GM13977 (cell line): ENCODE results near the gene LANCL2.
"Not testable (repeated sequence)": the region's sequence is repeated elsewhere in the genome, so short reads cannot be mapped to it uniquely, and the experiment has no call there.

ENCODE experiments used
- DNase-seq: peaks from one replicate; pipeline ENCODE4 v3.0.0; 2012; ENCODE audit warnings: low spot score
- in situ Hi-C: fragments of 300-500 bp; cut with MboI; formaldehyde crosslinking; loops from one replicate; pipeline ENCODE4 v1.12.0; 2022; ENCODE audit warnings: low sequenced_read_pairs, low pct_unique_long_range_greater_than_20kb, mixed read lengths, inconsistent platforms; ENCODE audit not compliant: unreplicated experiment
- TF ChIP-seq, protein P1 (sequence below): IDR thresholded peaks from 2 replicates; pipeline ENCODE4 v1.5.1; 2012; ENCODE audit warnings: mild to moderate bottlenecking, control low read depth; ENCODE audit not compliant: insufficient read depth; ENCODE audit errors: extremely low read depth, missing control alignments

The LANCL2 gene

DNA sequence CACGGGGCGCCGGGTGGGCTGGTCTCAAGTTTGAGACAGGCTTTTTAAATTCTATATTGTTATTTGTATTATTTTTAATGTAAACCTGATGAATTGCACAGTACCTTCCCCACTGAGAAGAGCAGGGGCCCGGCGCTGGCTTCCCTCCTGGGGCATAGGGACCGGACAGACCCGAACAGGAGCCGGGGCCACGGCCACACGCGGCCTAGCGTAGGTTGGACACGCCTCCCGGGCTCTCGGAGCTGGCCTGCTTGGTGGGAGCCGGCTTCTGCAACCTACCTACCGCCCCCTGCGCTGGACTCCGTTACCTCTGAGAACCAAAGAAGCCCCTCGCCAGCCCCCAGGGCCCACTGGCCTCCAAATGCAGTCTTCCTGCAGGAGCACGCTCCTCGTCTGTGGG is 19.8 kb upstream of the LANCL2 start:
- in situ Hi-C loops, result no loop called here
- TF ChIP-seq, protein P1, sequence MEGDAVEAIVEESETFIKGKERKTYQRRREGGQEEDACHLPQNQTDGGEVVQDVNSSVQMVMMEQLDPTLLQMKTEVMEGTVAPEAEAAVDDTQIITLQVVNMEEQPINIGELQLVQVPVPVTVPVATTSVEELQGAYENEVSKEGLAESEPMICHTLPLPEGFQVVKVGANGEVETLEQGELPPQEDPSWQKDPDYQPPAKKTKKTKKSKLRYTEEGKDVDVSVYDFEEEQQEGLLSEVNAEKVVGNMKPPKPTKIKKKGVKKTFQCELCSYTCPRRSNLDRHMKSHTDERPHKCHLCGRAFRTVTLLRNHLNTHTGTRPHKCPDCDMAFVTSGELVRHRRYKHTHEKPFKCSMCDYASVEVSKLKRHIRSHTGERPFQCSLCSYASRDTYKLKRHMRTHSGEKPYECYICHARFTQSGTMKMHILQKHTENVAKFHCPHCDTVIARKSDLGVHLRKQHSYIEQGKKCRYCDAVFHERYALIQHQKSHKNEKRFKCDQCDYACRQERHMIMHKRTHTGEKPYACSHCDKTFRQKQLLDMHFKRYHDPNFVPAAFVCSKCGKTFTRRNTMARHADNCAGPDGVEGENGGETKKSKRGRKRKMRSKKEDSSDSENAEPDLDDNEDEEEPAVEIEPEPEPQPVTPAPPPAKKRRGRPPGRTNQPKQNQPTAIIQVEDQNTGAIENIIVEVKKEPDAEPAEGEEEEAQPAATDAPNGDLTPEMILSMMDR, result no peak
- no peak for DNase-seq

DNA sequence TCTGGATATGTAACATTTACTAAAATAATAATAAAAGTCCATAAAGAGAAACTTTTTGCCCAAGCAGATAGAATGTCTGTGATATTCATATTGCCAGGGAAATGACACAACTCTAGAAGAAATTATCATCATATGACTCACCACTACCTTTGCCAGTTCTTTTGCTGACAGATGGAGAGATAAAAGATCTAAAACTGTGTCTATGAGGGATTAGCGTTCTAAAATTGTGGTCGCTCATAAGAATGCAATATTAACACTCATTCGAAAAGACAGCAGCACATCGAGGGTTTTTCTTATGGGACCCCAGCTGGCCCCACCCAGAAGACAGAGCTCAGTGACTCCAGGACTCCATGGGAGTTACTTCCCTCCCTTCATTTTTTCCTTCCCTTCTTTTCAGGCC is 16.6 kb upstream of the LANCL2 start:
- DNase-seq, result no peak
- TF ChIP-seq, protein P1, result no peak
- in situ Hi-C loops, result no loop called here

DNA sequence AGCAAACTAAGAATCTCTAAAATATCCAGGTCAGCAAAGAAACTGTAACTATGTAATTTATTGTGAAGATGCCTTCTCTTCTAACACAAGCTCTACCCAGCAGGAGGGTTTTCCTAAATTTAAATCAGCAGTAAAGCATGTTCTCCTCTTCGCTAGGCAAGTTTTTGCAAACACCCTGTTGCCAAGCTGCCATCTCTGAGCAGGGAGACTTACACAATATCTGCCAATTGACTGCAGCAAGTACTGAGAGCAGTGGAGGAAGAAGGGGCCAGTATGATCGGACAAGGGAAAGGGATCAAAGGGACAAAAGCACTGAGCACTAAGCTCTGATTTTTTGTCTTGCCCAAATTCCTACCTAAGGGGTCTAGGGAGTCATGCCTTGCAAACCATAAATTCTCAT is 16.0 kb upstream of the LANCL2 start:
- in situ Hi-C loops, result no loop called here
- DNase-seq, result no peak
- TF ChIP-seq, protein P1, result no peak

DNA sequence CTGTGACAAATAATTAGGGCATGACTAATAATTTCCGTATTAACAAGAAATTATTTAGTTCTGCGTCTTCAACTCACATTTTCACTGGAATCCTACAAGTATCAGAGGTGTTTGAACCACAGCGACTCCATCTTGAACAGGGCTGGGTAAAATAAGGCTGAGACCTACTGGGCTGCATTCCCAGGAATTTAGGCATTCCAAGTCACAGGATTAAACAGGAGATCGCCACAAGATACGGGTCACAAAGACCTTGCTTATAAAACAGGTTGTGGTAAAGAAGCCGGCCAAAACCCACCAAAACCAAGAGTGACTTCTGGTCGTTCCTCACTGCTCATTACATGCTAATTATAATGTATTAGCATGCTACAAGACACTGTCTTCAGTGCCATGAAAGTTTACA is 14.9 kb upstream of the LANCL2 start:
- TF ChIP-seq, protein P1, result no peak
- no peak for DNase-seq
- in situ Hi-C loops, result no loop called here

DNA sequence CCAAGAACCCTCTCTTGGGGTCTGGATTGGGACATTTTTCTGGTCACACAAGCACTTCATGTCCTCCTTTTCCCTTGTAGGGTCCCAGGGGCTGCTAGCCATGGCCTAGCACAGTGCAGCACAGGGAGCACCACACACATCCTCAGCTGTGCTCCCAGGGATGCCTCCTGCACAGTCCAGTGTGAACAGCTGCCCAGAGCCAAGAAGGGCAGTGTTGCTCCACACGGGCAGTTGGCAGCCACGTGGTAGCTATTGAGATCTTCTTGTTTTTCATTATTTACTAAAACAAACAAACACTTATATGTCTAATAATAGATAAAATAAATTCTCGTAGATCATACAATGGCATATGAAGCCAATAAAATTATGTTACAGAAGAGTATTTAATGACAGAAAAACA is 13.9 kb upstream of the LANCL2 start:
- in situ Hi-C loops, result no loop called here
- DNase-seq, result no peak
- TF ChIP-seq, protein P1, result no peak

DNA sequence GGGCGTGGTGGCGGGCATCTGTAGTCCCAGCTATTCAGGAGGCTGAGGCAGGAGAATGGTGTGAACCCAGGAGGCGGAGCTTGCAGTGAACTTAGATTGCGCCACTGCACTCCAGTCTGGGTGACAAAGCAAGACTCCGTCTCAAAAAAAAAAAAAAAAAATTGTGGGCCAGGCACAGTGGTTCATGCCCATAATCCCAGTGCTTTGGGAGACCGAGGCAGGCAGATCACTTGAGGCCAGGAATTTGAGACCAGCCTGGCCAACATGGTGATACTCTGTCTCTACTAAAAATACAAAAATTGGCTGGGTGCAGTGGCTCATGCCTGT is 12.2 kb upstream of the LANCL2 start:
- in situ Hi-C loops, DNase-seq: not testable (repeated sequence)

DNA sequence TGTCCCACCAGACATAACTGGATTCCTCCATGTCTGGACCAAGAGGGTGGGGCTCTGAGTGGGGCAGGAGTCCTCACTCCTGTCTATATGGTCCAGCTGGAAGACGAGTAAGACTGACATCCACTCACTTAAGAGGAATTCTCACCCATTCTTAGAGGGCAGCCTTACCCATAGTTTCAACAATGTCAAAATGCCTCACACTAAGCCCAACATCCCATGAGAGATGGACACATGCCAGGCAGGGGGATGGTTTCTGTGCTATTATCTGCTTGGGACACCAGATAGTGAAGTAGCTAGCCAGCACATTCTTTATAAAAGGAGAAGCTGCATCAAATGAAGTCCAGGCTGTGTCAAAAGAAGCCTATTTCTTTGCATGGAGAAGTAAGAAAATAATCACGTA is 4.7 kb upstream of the LANCL2 start:
- TF ChIP-seq, protein P1, result no peak
- in situ Hi-C loops, result no loop called here
- DNase-seq, result no peak
